ELR (cell line): ENCODE data around the gene TSC2.

Experiments
- DNase-seq: peaks from one replicate; pipeline ENCODE4 v3.0.0-alpha.2; 2015; ENCODE audit warnings: low read depth

The TSC2 gene

DNA sequence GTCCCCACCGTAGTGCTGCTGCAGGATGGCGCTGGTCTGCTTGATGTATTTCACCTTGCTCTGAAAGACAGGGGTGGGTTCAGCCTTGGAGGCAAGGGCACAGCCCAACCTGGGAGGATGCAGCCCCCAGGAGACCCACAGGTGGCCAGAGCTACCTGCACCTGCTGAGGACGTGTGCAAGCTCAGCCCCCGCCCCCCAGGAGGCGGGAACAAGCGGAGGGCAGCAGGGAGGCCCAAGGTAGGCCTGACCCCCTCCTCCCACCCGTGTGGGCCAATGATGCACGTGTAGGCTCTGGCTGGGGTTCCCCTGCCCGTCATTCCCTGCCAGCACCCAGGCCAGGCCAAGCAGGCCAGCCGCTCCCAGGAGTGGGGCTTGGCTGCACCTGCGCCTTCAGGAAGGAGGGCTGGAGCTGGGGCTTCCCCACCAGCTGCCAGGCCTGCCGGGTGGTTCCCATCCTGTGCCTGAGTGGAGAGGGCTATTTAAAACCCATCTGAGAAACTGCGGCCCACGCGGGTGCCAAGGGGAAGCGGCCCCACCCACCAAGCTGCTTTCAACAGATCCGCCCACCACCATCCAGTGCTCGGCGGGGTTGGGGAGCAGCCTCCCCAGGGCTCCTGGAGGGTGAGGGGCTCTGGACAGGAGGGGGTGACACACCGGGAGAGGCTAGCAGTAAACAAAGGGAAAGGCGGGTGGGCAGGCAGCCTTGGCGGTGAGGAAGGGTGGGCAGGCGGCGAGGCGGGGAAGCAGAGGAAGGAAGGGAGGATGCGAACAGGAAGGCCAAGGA, 3.9 kb upstream of the TSC2 start:
- DNase-seq, result no peak

DNA sequence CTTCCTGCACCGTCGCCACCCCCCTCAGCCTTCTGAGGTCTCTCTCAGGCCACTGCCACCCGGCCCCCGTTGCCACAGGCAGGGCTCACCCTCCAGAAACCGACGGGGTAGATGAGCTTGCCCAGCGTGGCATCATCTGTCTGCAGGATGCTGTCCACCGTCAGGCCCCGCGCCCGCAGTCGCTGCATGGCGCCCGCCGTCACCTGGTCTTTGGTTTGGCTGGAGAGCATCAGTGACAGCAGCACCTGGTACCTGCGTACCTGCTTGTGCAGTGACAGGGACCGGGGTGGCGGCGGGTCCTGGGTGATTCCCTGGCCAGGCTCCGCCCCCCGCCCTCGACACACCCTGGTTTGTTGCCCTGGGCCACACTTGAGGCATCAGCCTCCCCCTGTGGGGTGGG, 3.2 kb upstream of the TSC2 start:
- no peak for DNase-seq

DNA sequence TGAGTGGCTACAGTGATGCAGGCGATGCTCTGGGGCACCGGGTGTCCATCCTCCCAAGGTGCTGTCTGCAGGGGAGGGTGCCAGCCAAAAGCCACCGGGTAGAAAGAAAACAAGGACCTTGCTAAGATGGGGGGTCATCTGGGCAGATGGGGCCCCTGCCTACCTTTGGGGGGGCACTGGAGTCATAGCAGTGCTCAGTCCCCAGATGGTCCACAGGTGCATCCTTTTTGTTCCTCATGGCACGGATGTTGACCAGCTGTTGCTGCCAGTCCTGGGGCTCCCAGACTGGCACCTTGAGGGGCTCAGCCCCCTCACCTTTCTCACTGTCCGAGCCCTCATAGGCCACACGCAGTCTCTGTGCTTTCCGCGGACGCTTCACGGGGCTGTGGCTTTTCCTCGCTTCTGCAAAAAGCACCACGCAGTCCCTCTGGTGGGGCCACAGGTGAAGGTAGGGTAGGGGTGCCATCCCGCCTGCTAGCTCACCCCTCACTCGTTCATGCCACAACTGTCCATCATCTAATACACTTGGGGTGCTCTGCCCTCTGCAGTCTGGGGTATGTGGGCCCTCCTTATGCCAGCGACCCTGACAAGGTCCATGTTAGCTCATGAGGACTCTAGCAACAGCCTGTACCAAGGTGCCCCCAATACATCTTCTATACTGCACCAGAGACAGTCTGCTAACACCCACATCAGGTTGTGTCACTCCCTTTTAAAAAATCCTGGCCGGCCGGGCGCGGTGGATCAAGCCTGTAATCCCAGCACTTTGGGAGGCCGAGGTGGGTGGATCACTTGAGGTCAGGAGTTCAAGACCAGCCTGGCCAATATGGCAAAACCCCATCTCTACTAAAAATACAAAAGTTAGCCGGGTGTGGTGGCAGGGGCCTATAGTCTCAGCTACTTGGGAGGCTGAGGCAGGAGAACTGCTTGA, 1.6 kb upstream of the TSC2 start:
- no peak for DNase-seq

DNA sequence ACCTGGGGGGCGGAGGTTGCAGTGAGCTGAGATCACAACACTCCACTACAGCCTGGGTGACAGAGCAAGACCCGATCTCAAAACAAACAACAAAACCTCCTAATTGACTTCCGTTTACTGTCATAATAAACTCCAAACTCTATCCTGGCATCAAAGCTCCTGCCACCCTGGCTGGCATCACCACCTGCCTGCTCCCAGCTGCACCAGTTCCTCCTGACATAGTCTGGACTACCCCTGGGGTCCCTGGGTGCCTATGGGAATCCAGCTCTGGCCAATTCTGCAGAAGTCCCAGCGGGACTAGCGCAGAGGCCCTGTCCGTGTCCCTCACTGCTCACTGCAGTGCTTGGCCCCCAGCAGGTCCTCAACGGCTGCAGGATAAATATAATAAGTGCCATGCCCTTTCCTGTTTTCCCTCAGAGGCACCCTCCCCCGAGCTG, 874 bp upstream of the TSC2 start:
- DNase-seq, result no peak

DNA sequence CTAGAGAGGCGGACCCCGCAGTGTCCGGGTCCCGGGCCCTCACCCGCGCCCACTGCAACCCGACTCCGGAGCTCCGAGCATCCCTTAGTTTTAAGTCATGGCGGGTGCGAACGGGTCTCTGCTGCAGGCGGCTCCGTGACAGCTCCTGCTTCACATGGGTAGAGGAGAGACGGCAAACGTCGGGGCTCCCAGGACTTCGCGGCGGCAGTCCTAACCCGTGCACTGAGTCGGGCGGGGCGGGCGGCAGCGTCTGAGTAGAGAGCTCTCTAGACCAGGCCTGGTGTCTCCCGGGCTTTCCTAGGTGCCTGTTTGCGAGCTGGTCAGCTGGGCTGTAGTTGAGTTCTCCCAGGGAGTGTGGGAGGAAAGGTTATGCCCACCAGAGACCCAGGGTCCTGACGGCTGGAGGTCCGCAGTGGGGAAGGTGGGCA, 345 bp downstream of the TSC2 start:
- DNase-seq, result peak; percentile 29

DNA sequence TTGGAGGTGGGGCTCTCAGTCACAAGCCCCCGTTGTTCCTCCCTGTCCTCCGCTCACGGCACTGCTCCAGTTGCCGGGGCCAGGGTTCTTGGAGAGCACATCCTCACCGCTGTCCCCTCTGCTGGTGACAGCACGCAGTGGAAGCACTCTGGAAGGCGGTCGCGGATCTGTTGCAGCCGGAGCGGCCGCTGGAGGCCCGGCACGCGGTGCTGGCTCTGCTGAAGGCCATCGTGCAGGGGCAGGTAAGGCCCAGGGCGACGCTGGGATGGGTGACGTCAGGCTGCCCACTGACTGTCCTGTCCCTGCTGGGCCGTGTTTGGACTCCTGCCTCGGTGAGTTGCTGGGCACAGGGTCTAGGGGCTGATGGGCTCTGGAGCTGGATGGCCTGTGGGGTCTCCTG, 5.4 kb downstream of the TSC2 start:
- DNase-seq, result no peak

DNA sequence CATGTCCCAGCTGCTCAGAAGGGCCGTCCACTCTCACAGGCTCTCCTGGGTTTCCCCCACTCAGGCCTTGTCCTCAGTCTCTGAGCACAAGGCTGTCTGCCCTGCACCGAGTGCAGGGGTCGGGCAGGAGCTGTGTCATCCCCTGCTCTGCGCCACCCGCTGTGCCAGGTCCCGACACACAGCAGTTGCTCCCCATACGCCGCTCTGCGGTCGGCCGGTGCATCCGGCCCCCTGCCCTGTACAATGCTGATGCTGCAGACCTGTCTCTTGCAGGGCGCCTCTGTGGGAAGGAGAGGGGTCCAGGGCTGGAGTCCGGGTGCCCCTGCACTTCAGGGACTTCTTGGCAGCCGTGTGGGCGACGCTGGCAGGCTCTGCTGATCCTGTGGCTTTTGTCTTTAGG, 6.1 kb downstream of the TSC2 start:
- no peak for DNase-seq

DNA sequence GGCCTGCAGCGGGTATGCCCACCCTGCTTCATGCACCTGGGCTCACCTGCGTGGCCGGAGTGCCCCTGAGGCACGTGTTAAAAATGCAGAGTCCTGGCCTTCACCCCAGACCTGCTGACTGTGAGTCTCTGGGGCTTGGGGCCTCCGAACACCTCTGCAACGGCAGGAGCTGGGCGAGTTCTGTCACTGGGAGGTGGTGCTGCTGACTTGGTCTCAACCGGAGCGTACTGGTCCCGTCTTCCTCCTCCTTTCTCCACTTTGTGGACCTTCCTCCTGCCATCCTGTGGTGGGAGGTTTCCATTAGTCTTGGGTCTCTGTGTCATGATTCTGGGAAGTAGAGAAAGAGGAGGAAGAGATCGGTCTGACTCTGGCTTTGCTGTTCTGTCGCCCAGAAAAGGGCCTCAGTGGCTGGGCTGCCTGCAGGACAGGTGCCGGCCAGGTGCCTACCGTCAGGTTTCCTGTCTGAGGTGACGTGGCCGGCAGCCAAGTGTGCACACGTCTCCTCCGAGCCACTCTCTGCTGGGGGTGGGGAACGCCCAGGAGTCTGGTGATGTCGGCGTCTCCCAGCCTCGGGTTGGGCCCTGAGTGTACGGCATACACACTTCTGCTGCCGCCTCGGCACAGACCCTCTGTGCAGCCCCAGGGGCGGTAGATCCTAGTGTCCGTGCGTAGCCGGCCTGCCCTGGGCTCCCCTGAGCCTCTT, 6.9 kb downstream of the TSC2 start:
- DNase-seq, result no peak

DNA sequence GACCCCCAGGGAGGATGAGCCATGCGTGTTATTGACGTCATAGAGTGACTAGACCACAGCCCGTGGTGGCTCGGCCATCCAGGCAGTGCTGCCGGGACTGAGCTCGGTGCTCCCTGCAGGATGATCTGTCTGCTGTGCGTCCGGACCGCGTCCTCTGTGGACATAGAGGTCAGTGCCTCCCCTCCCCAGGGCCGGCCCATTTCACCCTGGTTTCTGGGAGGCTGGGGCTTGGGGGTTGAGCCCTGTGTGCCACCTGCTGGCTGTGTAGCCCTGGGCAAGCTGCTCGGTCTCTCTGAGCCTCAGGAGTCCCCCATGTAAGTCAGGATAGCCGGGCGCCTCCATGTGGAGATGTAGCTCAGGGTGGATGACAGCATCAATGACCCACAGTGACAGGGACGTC, 8.3 kb downstream of the TSC2 start:
- DNase-seq, result peak; percentile 25

DNA sequence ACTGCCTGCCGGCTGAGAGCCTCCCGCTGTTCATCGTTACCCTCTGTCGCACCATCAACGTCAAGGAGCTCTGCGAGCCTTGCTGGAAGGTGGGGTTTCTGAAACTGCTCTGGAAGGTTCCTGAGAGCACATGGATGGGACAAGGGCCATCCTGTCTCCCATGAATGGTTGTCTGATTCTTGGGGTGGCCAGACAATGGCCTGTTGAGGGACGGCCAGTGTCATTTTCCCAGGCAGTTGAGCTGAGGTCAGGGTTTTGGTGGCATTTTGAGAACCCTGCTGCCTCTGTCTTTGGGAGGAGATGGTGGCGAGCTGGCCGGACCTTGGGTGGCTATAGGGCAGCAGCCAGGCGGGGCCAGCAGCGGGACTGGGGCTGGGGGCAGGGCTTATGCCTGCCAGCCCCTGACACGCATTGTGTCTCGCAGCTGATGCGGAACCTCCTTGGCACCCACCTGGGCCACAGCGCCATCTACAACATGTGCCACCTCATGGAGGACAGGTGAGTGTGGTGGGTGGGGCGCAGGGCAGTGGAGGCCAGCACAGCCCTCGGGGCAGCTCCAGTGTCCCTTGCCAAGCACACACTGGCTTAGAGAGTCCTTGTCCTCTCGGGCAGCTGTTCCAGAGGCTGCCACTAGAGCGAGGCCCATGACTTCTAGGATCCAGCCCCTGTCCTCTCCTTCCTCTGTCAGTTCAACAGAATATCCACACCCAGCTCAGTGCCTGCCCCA, 9.1 kb downstream of the TSC2 start:
- peak; percentile 25 for DNase-seq

DNA sequence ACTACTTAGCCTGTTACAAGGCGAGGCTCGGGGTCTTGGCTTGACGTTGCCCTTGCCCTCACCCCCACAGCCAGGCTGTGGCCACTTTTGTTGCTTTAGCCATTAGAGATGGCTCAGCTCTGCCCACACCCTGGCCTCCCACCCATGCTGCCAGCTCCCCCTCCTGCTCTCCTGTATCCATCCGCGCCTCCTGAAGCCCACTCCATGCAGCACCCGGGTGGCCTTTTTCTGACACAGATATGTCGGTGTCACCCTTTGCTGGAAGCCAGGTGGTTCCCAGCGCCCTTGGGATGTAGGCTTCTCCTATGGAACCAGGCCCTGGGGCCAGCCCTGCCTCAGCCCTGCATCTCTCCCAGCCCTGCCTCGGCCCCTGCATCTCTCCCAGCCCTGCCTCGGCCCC, 9.7 kb downstream of the TSC2 start:
- DNase-seq, result no peak

DNA sequence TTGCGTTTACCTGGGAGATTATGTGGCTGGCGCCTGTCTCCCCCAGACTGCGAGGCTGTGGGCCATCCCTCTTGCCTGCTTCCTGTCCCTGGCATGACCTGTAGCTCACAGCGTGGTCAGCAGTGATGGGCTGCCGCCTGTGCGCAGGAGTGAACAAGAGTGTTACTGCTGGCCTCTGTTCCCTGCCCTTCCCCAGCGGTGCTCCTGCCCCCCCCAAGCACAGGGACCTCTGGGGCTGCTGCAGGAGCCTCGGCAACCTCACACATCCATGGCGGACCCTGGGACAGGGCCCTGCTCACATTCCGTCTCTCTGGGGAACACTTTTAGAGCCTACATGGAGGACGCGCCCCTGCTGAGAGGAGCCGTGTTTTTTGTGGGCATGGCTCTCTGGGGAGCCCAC, 10.6 kb downstream of the TSC2 start:
- no peak for DNase-seq

DNA sequence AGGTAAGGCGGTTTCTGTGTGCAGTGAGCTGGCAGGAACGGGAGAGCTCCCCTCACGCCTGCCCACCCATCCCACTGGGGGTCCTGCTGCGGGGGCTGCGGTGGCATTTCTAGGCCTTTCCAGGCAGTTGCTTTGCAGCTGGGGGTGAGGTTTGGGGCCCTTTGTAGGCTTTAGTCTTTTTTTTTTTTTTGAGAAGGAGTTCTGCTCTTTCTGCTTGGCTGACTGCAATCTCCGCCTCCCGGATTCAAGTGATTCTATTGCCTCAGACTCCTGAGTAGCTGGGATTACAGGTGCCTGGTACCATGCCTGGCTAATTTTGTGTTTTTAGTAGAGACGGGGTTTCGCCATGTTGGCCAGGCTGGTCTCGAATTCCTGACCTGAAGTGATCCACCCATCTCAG, 11.1 kb downstream of the TSC2 start:
- no peak for DNase-seq

DNA sequence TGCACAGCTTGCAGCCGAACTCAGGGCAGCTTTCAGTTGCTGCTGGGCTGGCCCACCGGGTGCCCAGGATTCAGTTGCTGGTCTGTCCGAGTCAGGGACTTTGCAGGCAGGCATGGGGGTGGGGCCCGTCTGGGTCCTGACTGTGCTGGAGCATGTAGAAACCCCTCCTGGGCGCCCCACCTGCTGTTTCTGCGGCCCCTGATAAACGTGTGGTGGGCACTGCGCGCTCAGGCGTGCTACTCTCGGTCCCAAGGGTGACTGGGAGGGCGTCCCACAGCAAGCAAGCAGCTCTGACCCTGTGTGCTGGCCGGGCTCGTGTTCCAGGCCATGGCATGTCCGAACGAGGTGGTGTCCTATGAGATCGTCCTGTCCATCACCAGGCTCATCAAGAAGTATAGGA, 12.6 kb downstream of the TSC2 start:
- no peak for DNase-seq

DNA sequence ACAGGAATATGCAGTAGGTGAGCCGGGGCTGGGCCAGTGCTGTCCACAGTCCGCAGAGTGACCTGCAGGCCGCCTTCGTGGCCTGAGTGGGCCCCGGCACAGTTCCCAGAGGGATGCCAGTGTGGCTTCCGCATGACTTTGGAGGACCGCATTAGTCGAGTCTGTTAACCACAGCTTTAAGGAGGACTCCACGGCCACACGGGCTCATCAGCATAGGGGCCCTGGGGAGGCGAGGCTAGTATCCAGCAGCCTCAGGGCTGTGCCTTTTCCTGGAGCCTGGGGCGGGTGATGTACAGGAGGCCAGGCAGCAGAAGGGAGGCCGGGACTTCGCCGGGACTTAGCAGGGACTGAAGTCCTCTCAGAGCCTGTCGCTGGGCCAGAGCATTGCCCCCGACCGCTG, 13.2 kb downstream of the TSC2 start:
- no peak for DNase-seq

DNA sequence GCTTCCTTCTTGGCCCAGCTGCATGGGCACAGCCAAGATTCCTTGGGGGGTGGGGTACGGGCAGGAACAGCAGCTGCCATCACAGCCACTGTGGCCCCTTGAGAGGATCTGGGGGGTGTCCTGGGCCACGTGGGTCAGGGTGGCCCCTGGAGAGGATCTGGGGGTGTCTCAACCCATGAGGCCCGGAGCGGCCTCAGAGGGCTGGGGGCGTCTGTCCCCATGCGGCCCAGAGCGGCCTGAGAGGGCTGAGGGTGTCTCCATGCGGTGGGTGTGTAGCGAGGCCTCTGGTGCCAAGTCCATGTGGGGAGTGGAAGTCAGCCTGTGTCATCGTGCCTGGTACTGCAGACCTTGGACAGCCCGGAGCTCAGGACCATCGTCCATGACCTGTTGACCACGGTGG, 13.7 kb downstream of the TSC2 start:
- DNase-seq, result no peak

DNA sequence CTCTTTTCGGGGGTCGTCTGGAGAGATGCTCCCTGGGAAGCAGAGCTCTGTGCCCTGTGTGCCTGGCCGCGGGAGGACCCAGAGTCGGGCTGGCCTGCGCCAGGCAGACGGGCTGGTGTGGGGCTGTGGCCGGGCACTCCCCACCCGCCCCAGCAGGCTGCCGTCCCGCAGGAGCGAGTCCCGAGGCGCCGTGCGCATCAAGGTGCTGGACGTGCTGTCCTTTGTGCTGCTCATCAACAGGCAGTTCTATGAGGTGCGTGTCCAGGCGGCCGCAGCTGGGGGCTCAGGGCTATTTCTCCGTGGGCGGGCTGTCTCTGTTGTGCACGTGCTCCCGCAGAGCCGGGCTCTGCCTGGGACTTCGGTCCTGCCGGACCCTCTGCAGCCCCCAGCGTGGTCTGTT, 15.0 kb downstream of the TSC2 start:
- DNase-seq, result no peak

DNA sequence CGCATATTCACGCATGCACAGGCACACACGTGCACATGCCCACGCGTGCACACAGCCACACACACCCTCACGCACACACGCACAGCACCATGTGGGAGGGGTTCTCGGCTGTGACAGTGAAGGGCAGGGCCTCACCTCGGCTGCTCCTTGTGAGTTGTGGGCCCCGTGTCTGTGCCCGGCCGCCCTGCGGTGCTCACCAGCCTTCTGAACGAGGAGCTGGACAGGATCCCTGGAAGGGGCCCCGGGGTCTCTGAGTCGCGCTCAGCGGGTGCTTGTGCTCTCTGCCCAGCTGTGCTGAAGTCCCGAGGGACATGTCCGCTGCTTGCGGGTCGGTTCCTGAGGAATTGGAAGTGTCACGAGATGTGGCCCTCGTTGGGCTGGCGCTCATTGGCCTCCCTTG, 16.1 kb downstream of the TSC2 start:
- no peak for DNase-seq

DNA sequence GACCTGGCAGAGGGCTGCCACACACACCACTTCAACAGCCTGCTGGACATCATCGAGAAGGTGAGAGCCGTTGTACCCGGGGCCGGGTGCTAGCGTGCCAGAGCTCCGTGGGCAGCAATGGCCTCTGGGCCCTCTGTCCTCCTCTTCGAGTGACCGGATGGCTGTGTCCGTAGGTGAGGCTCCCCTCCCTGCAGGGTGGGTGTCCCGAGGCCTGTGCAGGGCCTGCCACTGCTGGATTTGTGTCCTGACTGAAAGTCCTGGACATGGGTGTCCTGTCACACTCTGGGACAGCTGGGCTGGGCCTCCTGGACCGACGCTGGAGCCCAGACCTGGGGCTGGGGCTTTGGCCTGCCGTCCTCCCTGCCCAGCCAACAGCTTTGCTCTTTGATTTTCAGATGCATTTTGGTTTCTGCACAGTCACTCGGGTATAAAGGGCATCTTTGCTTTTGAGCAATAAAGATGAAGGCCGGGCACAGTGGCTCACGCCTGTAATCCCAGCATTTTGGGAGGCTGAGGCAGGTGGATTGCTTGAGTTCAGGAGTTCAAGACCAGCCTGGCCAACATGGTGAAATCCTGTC, 16.7 kb downstream of the TSC2 start:
- DNase-seq, result no peak

DNA sequence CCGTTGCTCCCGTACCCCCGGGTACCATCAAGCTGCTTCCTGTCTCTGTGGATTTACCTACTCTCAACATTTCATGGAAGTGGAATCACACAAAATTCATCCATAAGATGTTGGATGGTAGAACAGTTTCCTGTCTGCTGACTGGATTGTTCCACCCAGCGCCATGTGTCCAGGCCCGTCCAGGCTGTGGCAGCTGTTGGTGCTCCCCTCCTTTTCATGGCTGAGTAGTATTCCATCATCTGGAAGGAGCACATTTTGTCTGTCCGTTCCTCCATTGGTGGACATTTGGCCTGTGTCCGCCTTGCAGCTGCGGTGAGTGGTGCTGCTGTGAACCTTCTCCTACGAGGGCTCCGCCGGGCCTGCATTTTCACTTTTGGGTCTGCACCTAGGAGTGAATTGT, 18.4 kb downstream of the TSC2 start:
- no peak for DNase-seq

DNA sequence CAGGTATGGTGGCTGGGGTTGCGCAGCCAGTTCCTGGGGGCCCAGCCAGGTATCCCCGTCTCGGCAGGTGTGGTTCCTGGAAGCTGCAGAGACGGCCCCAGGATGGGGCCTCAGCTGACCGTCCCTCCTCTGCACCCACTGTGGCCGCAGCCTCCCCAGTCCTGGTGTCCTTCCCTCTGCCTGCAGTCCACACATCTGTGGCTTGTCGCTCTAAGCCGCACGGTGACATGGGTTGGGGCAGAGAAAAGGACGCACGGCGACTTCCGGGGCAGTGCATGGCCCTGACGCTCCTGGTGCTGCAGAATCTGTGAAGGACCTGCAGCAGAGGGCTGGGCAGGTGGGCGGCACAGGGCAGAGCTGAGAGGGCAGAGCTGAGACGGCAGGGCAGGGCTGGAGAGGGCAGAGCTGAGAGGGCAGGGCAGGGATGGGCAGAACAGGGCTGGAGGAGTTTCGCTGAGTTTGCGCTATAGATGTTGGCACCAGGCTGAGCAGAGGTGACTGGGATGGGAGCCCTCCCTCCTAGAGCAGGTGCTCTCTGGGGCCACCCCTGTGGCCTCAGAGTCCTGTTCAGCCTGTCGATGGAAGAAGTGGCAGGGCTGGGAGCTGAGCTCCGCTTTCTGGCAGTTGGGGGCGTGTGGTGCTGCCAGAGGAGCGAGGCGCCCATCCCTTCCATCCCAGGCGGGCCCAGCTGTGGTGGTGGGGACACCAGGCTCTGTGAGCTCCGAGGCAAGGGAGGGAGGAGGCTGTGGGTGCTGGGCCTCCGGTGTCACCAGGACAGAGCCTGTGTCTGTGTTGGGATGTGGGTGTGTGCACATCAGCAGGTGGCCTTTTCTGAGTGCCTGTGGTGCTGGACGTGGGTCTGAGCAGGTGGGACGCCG, 23.0 kb downstream of the TSC2 start:
- DNase-seq, result no peak
